H1 (cell line): ENCODE measurements around the gene ATP1B3. TPM values are rescaled to one million over a fixed set of nuclear protein-coding genes. Genes with fewer than 3 reads are reported as not detected.

Experiments used
- CTCF ChIA-PET: fragments of 300-600 bp; sonication (Branson Sonifier 250); formaldehyde crosslinking; loops from one replicate; lab custom pipeline; 2021; ENCODE audit not compliant: partially characterized antibody; lab: Charles Lee
- POLR2A ChIA-PET: fragments of 300-600 bp; sonication (Branson Sonifier 250); formaldehyde crosslinking; loops from one replicate; lab custom pipeline; 2021; ENCODE audit warnings: inconsistent platforms; ENCODE audit not compliant: partially characterized antibody; lab: Charles Lee
- DNase-seq, 2 experiments: peaks; one replicate each; pipeline versions ENCODE4 v3.0.0 to v3.0.0-alpha.2; 2010 to 2022; ENCODE audit warnings: low spot score in 2 of 2, low read depth in 1 of 2, mixed read lengths in 1 of 2
- FAIRE-seq: peaks from 2 replicates; lab custom pipeline; 2011; peaks lifted over from hg19 to GRCh38; lab: Jason Lieb, UNC
- H2AFZ ChIP-seq: 2 replicates; pipeline ENCODE4 v1.8.1; 2012; ENCODE audit warnings: low read length, inconsistent platforms
- H2AK5ac ChIP-seq: 2 replicates; pipeline ENCODE4 v1.6.1; 2013; ENCODE audit warnings: low read depth, low read length
- H2BK120ac ChIP-seq: replicated peaks from 2 replicates; pipeline ENCODE3; 2013; ENCODE audit warnings: low read depth, low read length, inconsistent platforms
- H2BK12ac ChIP-seq: 2 replicates; pipeline ENCODE4 v1.6.1; 2013; ENCODE audit warnings: low read depth, low read length
- H2BK15ac ChIP-seq: 2 replicates; pipeline ENCODE4 v1.6.1; 2013; ENCODE audit warnings: low read length
- H2BK20ac ChIP-seq: 2 replicates; pipeline ENCODE4 v1.6.1; 2013; ENCODE audit warnings: low read length
- H2BK5ac ChIP-seq: 2 replicates; pipeline ENCODE4 v1.6.1; 2013; ENCODE audit warnings: low read depth, low read length
- H3K14ac ChIP-seq: 2 replicates; pipeline ENCODE4 v1.6.1; 2013; ENCODE audit warnings: inconsistent platforms; ENCODE audit not compliant: insufficient read length
- H3K18ac ChIP-seq: 2 replicates; pipeline ENCODE4 v1.6.1; 2013; ENCODE audit warnings: low read length; ENCODE audit errors: extremely low read depth
- H3K23ac ChIP-seq: 2 replicates; pipeline ENCODE4 v1.6.1; 2013; ENCODE audit warnings: inconsistent platforms; ENCODE audit not compliant: insufficient read length
- H3K23me2 ChIP-seq: 2 replicates; pipeline ENCODE4 v1.6.1; 2013; ENCODE audit warnings: low read depth, low read length
- H3K27ac ChIP-seq: 2 replicates; pipeline ENCODE4 v1.6.1; 2011; ENCODE audit warnings: low read depth, low read length, inconsistent platforms
- H3K27me3 ChIP-seq, 4 experiments: replicated peaks in 1 of 4; 1 replicate in 1 of 4; 2 replicates in 3 of 4; pipeline versions ENCODE4 v1.6.1 to v1.8.1; 2011 to 2013; ENCODE audit warnings: low read length in 3 of 4, mild to moderate bottlenecking in 3 of 4, inconsistent platforms in 2 of 4, mixed read lengths in 2 of 4, moderate library complexity in 1 of 4; ENCODE audit not compliant: control insufficient read depth in 3 of 4, insufficient read depth in 3 of 4; ENCODE audit errors: extremely low read depth in 1 of 4
- H3K36me3 ChIP-seq, 4 experiments: 2 replicates each; pipeline versions ENCODE4 v1.6.1 to v1.8.1; 2011 to 2013; ENCODE audit warnings: mild to moderate bottlenecking in 4 of 4, low read length in 3 of 4, moderate library complexity in 2 of 4, control low read depth in 1 of 4, inconsistent platforms in 1 of 4; ENCODE audit not compliant: insufficient read depth in 4 of 4, control insufficient read depth in 2 of 4
- H3K4ac ChIP-seq: replicated peaks from 2 replicates; pipeline ENCODE3; 2013; ENCODE audit warnings: low read length, low read depth, mixed read lengths, inconsistent platforms; ENCODE audit not compliant: insufficient read length
- H3K4me1 ChIP-seq, 4 experiments: replicated peaks in 1 of 4; 1 replicate in 1 of 4; 2 replicates in 3 of 4; pipeline versions ENCODE4 v1.6.1 to v1.8.1; 2011 to 2013; ENCODE audit warnings: low read length in 3 of 4, inconsistent platforms in 2 of 4, mixed read lengths in 1 of 4; ENCODE audit not compliant: insufficient read depth in 4 of 4, control insufficient read depth in 3 of 4
- H3K4me2 ChIP-seq, 2 experiments: 2 replicates each; pipeline versions ENCODE4 v1.6.1 to v1.8.1; 2011 to 2013; ENCODE audit warnings: low read depth in 2 of 2, low read length in 2 of 2, control low read depth in 1 of 2, inconsistent platforms in 1 of 2, mild to moderate bottlenecking in 1 of 2; ENCODE audit not compliant: insufficient read depth in 1 of 2
- H3K4me3 ChIP-seq, 4 experiments: fragments of 200-600, 300-600 bp in 1 of 4; sonication (generic), shearing (Covaris generic), sonication (Bioruptor Twin) in 1 of 4; 2 replicates each; pipeline versions ENCODE4 v1.5.1 to v1.8.1; 2011 to 2016; ENCODE audit warnings: low read length in 4 of 4, low read depth in 3 of 4, control low read depth in 2 of 4, inconsistent platforms in 2 of 4, mild to moderate bottlenecking in 2 of 4, mixed read lengths in 1 of 4, moderate library complexity in 1 of 4; ENCODE audit not compliant: insufficient read depth in 2 of 4; ENCODE audit errors: extremely low read depth in 1 of 4
- H3K56ac ChIP-seq: replicated peaks from 2 replicates; pipeline ENCODE3; 2013; ENCODE audit warnings: low read depth, mild to moderate bottlenecking, mixed read lengths, low read length, inconsistent platforms; ENCODE audit not compliant: insufficient read length
- H3K79me1 ChIP-seq: 2 replicates; pipeline ENCODE4 v1.6.1; 2013; ENCODE audit warnings: low read depth, low read length, control low read depth
- H3K79me2 ChIP-seq, 2 experiments: 2 replicates each; pipeline versions ENCODE4 v1.6.1 to v1.8.1; 2012 to 2013; ENCODE audit warnings: low read length in 2 of 2, mild to moderate bottlenecking in 2 of 2, inconsistent platforms in 1 of 2; ENCODE audit not compliant: insufficient read depth in 2 of 2, control insufficient read depth in 1 of 2
- H3K9ac ChIP-seq, 4 experiments: replicated peaks in 1 of 4; 1 replicate in 1 of 4; 2 replicates in 3 of 4; pipeline versions ENCODE4 v1.6.1 to v1.8.1; 2011 to 2013; ENCODE audit warnings: low read depth in 3 of 4, low read length in 3 of 4, control low read depth in 2 of 4, mild to moderate bottlenecking in 2 of 4, moderate library complexity in 2 of 4, inconsistent platforms in 1 of 4; ENCODE audit errors: extremely low read depth in 1 of 4
- H3K9me3 ChIP-seq, 2 experiments: 2 replicates each; pipeline versions ENCODE4 v1.6.1 to v1.8.1; 2012 to 2013; ENCODE audit warnings: mild to moderate bottlenecking in 2 of 2, moderate library complexity in 2 of 2, control low read depth in 1 of 2, inconsistent platforms in 1 of 2, low read depth in 1 of 2, low read length in 1 of 2, mixed read lengths in 1 of 2; ENCODE audit not compliant: insufficient read depth in 2 of 2
- H4K20me1 ChIP-seq, 2 experiments: replicated peaks in 1 of 2; 2 replicates each; pipeline versions ENCODE3 to v1.8.1; 2011 to 2013; ENCODE audit warnings: inconsistent platforms in 2 of 2, low read length in 2 of 2, mild to moderate bottlenecking in 1 of 2; ENCODE audit not compliant: insufficient read depth in 2 of 2, control insufficient read depth in 1 of 2
- H4K5ac ChIP-seq: 2 replicates; pipeline ENCODE4 v1.6.1; 2013; ENCODE audit warnings: low read length, low read depth, mixed read lengths, inconsistent platforms; ENCODE audit not compliant: insufficient read length
- H4K8ac ChIP-seq: 2 replicates; pipeline ENCODE4 v1.8.0; 2013; ENCODE audit warnings: mild to moderate bottlenecking, moderate library complexity, low read length, inconsistent platforms; ENCODE audit not compliant: insufficient read depth; ENCODE audit errors: extremely low read depth
- H4K91ac ChIP-seq: replicated peaks from 2 replicates; pipeline ENCODE3; 2013; ENCODE audit warnings: low read length, mixed read lengths, inconsistent platforms; ENCODE audit not compliant: insufficient read length
- CBX5 ChIP-seq: fragments of 300-800, 300-1000 bp; sonication (generic); IDR thresholded peaks from 2 replicates; pipeline ENCODE4 v1.7.1; 2016; ENCODE audit warnings: antibody characterized with exemption, low read length, low read depth
- CBX8 ChIP-seq: fragments of 300-800, 300-1000 bp; sonication (generic); IDR thresholded peaks from 2 replicates; pipeline ENCODE4 v1.7.1; 2016; ENCODE audit warnings: low read depth, low read length, borderline replicate concordance
- CEBPB ChIP-seq: IDR thresholded peaks from 2 replicates; pipeline ENCODE4 v1.6.1; 2012; ENCODE audit warnings: low read depth, low read length
- CHD2 ChIP-seq: IDR thresholded peaks from 2 replicates; pipeline ENCODE4 v1.6.1; 2012; ENCODE audit warnings: low read length, improper control_type of control experiment
- CTBP2 ChIP-seq: IDR thresholded peaks from 2 replicates; pipeline ENCODE4 v1.7.0; 2011; ENCODE audit warnings: borderline replicate concordance, mild to moderate bottlenecking, moderate library complexity, mixed read lengths, low read length; ENCODE audit not compliant: insufficient read depth, insufficient read length
- EGR1 ChIP-seq: IDR thresholded peaks from 2 replicates; pipeline ENCODE4 v1.6.1; 2011; ENCODE audit warnings: low read depth, low read length, borderline replicate concordance
- JUN ChIP-seq: IDR thresholded peaks from 2 replicates; pipeline ENCODE4 v1.6.1; 2011; ENCODE audit warnings: low read depth, mild to moderate bottlenecking, improper control_type of control experiment, low read length
- POLR2A ChIP-seq, 2 experiments: IDR thresholded peaks; 1 replicate in 1 of 2; 2 replicates in 1 of 2; pipeline ENCODE4 v1.6.1; 2011; ENCODE audit warnings: low read depth in 2 of 2, low read length in 2 of 2, mild to moderate bottlenecking in 2 of 2; ENCODE audit errors: control extremely low read depth in 1 of 2
- WGBS, 2 experiments: shearing (Covaris generic) in 1 of 2; methylation state at CpG; one replicate each; pipeline versions ENCODE4 v1.1.6 to v1.1.7; 2013 to 2015; ENCODE audit warnings: low lambda C conversion rate in 2 of 2, mixed read lengths in 2 of 2, inconsistent platforms in 1 of 2, low coverage in 1 of 2, missing lambda C conversion rate in 1 of 2; ENCODE audit not compliant: insufficient replicate concordance in 2 of 2, insufficient coverage in 1 of 2, insufficient read length in 1 of 2; ENCODE audit errors: extremely low coverage in 1 of 2, missing lambda C conversion rate in 1 of 2; 5-methylcytosine and 5-hydroxymethylcytosine counted together
- polyA plus RNA-seq, 7 experiments: library from polyadenylated mRNA; depleted of rRNA in 3 of 7; stranded (reverse) in 5 of 7; unstranded in 2 of 7; fragments of >200 nt in 5 of 7; fragments of 200-250 nt in 2 of 7; gene quantifications; 1 replicate in 5 of 7; 2 replicates in 1 of 7; 4 replicates in 1 of 7; pipeline versions ENCODE4 v1.2.1 to v1.2.3, GENCODE V29; 2011 to 2013; ENCODE audit warnings: missing spikeins in 2 of 7, mixed read lengths in 2 of 7
- total RNA-seq: library from RNA; stranded (reverse); fragmentation: NEBNext Ultra II Directional; extraction: Animal tissue kit (Norgen Biotek cat#: 25700); gene quantifications from 2 replicates; pipeline ENCODE4 v1.2.1, GENCODE V29; 2021

ATP1B3 gene
- total and polyA plus RNA-seq, 2 of the 8 experiments (the other 6 are each of a cell fraction or from before 2014, with no cell fraction given): 233 to 342 TPM

GRCh38 chr3:141894524-141895176, 18.2 kb downstream of the ATP1B3 start:
- Histone ChIP-seq H3K23ac (no peak overlapping the region), H3K79me1 (no peaks in the 10 kb centered on the region), H3K23me2 (no peaks in the 10 kb centered on the region), H2AK5ac (no peak overlapping the region), H3K4me2 (no peak overlapping the region), H2AFZ (no peak overlapping the region), H3K9ac (no peak overlapping the region), H2BK5ac (no peak overlapping the region), H3K27me3 (no peaks in the 10 kb centered on the region), H3K9me3 (peaks cover 5 to 6% of the 10 kb centered on the region in 2 experiments), H3K56ac (no peak overlapping the region), H3K14ac (no peak overlapping the region), H2BK15ac (no peak overlapping the region), H4K91ac (no peak overlapping the region), H3K4me3 (no peak overlapping the region), H3K79me2 (peaks cover 8 to 86% of the 10 kb centered on the region in 2 experiments), H2BK120ac (no peak overlapping the region), H3K4me1 (no peaks in the 10 kb centered on the region), H3K27ac (no peak overlapping the region), H2BK20ac (no peak overlapping the region), H3K18ac (no peak overlapping the region), H3K4ac (no peak overlapping the region), H4K20me1 (peaks cover 0 to 2% of the 10 kb centered on the region in 2 experiments), H3K36me3 (peaks cover 0 to 30% (median 10%) of the 10 kb centered on the region in 4 experiments; a peak in 4 of 8 replicates), H4K5ac (no peak overlapping the region), H4K8ac (no peak overlapping the region), H2BK12ac (no peak overlapping the region)
- DNase-seq (no peak), FAIRE-seq (no peak)
- WGBS, 2 experiments: 94% methylated on average over 5 of the region's 5 CpGs; no CpG with 5 or more reads in 1 of the 2 experiments
- CTCF ChIA-PET: interaction anchor here (0.7 to 2.4 kb wide), 3 partner anchors 14 to 503 kb away, joined by 3 to 7 read pairs (median 6); no protein-coding TSS in a partner anchor
- TF ChIP-seq CBX8 (no peak), CBX5 (no peak), EGR1 (no peak), CTBP2 (no peak), POLR2A (IDR thresholded peaks at IDR 0.05; ENCODE audit: control extremely low read depth in 1 of 2, low read depth in 2 of 2, low read length in 2 of 2) (no peak), JUN (no peak), CHD2 (no peak), CEBPB (peak; percentile 63; the same call in 1 of the 2 replicates)
- POLR2A ChIA-PET: no interaction called here
